Activated CD4-positive, alpha-beta T cell treated with anti-CD3 and anti-CD28 coated beads, Interleukin-2, amount 10 ng/mL, durations not matched to agents 24 days and 14 days (primary cell): ENCODE data around the gene TM9SF1. TPM values are rescaled to one million over a fixed set of nuclear protein-coding genes. Genes with fewer than 3 reads are reported as not detected.

ENCODE experiments used
- DNase-seq: peaks from one replicate; pipeline ENCODE4 v3.0.0; 2022
- H3K27ac Mint-ChIP-seq: one replicate; pipeline ENCODE4 v1.8.0; 2022; ENCODE audit warnings: mild to moderate bottlenecking, mixed read lengths
- H3K27me3 Mint-ChIP-seq: one replicate; pipeline ENCODE4 v1.8.0; 2022; ENCODE audit warnings: mixed read lengths
- H3K36me3 Mint-ChIP-seq: one replicate; pipeline ENCODE4 v1.8.0; 2022; ENCODE audit warnings: low read depth, mild to moderate bottlenecking, mixed read lengths
- H3K4me1 Mint-ChIP-seq: one replicate; pipeline ENCODE4 v1.8.0; 2021; ENCODE audit warnings: mixed read lengths
- H3K4me3 Mint-ChIP-seq: one replicate; pipeline ENCODE4 v1.8.0; 2022; ENCODE audit warnings: mild to moderate bottlenecking, moderate library complexity, mixed read lengths
- H3K9me3 Mint-ChIP-seq: one replicate; pipeline ENCODE4 v1.8.0; 2021; ENCODE audit warnings: mixed read lengths
- intact Hi-C: fragments of 100-400 bp; cut with micrococcal nuclease; formaldehyde crosslinking; loops from one replicate; pipeline ENCODE4 v1.15.1; 2023
- total RNA-seq: library from RNA; stranded (reverse); gene quantifications from 2 replicates; pipeline ENCODE4 v1.2.3, GENCODE V29; 2022

Gene TM9SF1
- total RNA-seq, 1 donor from 2014 or later = 35.1 TPM

DNA sequence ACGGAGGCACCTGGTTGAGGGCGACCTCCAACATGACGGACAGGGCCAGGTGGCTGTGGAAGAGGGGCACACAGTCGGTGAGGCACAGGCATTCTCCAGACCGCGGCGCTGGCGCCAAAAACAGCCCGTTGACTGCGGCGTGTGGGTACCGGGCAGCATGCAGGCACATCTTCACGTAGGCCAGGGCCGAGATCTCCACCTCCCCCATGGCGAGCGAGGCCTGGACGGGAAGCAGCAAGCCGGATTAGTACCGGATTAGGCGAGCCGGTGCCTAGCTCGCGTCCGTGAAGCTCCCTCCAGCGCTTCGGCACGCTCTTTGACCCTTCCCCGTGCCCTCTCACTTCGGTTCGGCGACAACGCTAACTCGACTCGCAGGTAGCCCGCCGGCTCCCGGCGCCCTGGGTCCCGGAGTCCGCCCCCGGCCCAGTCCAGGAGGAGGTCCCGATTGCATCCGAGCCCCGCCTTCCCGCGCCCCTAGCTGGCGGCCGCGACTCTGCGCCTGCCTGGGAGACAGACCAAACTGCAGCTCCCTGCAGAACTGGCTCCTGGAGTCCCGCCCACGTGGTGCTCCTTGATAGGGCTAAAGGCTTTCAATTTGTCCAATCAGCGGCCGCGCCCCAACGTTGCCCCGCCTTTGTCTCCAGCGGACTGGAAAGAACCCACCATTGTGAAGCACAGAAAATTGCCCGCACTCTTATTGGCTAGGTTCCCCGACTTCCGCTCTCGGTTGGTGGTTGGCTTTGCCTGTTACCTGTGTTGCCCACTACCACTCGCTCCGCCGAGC, 54.0 kb downstream of the TM9SF1 start, which contains the start of gene EMC9:
EMC9 (minus strand) TSS at position 495 of the 784 bp plus-strand sequence; CDS start at position 208, 287 bp downstream.
- intact Hi-C loops = loop anchor here (1.0 kb wide), 3 partner anchors 20 to 72 kb away; partner anchors contain the start of genes CHMP4A, DCAF11, IRF9 and NRL
- H3K4me1 Mint-ChIP-seq = peaks cover 69% of the 10 kb centered on the region
- H3K27me3 Mint-ChIP-seq = no peaks in the 10 kb centered on the region
- DNase-seq = peak; percentile 100
- H3K4me3 Mint-ChIP-seq = peak within 1 kb of the TSS; percentile 94
- H3K9me3 Mint-ChIP-seq = no peaks in the 10 kb centered on the region
- peaks cover 83% of the 10 kb centered on the region for H3K36me3 Mint-ChIP-seq
- peak within 1 kb of the TSS; percentile 94 for H3K27ac Mint-ChIP-seq

DNA sequence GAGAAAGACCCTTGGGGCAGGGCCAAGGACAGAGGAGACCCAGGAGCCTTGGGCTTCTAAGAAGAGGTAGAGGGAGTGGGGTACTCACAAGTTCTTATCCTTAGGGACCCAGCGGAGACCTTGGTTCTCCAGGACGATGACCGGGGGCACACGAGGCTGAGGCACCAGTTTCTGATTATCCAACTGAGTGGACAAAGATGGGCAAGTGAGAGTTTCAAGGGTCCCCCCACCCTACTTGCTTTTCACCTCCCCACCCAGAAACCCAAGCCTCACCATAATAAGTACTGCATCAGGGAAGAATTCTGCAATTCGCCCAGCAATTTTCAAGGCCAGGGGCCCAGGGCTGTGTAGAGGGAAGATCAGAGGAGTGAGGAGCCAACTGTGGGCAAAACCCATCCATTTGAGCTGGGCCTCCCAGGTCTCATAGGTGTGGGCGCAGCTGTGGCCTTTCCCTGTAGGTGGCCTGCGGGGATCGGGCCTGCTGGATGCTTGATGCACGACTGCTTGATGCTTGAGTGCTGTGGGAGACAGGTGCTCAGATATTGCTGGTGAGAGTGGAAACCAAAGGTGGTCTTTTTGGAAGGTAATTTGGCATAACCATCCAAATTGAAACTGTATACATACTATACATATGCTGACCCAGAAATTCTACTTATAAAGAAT, 55.8 kb downstream of the TM9SF1 start:
- no peaks in the 10 kb centered on the region for H3K27me3 Mint-ChIP-seq
- peaks cover 66% of the 10 kb centered on the region for H3K36me3 Mint-ChIP-seq
- H3K4me1 Mint-ChIP-seq = peaks cover 60% of the 10 kb centered on the region
- DNase-seq = peak; percentile 71
- H3K27ac Mint-ChIP-seq = peak overlapping the region; percentile 58
- peak overlapping the region; percentile 94 for H3K4me3 Mint-ChIP-seq
- intact Hi-C loops = no loop called here
- H3K9me3 Mint-ChIP-seq = no peaks in the 10 kb centered on the region

Other genes starting within 250 kb of the TM9SF1 start
- 17.6 and 18.2 TPM in 2 replicates for gene DHRS4, start 241.7 kb downstream of the TM9SF1 start, total RNA-seq
- gene DHRS4L2, start 206.5 kb downstream of the TM9SF1 start, total RNA-seq = 22.1 and 22.5 TPM in 2 replicates
- 1.3 and 1.5 TPM in 2 replicates for gene CARMIL3, start 143.4 kb downstream of the TM9SF1 start, total RNA-seq
- not detected in 2 replicates for gene CPNE6, start 123.9 kb downstream of the TM9SF1 start, total RNA-seq
- gene PCK2, start 101.1 kb downstream of the TM9SF1 start, total RNA-seq = 63.6 and 64.2 TPM in 2 replicates
- 55.8 and 57.3 TPM in 2 replicates for gene DCAF11, start 80.7 kb downstream of the TM9SF1 start, total RNA-seq
- 0.96 and 1.2 TPM in 2 replicates for gene NRL, start 80.5 kb downstream of the TM9SF1 start, total RNA-seq
- gene FITM1, start 64.8 kb downstream of the TM9SF1 start, total RNA-seq = 0.26 and 0.54 TPM in 2 replicates
- 300 and 306 TPM in 2 replicates for gene PSME1, start 59.2 kb downstream of the TM9SF1 start, total RNA-seq
- gene EMC9, start 53.9 kb downstream of the TM9SF1 start, total RNA-seq = 26.6 and 30.3 TPM in 2 replicates
- 565 and 584 TPM in 2 replicates for gene PSME2, start 48.8 kb downstream of the TM9SF1 start, total RNA-seq
- 95.1 and 95.6 TPM in 2 replicates for gene RNF31, start 47.9 kb downstream of the TM9SF1 start, total RNA-seq
- 138 and 159 TPM in 2 replicates for gene IRF9, start 34.2 kb downstream of the TM9SF1 start, total RNA-seq
- gene REC8, start 23.4 kb downstream of the TM9SF1 start, total RNA-seq = 33.8 and 34.3 TPM in 2 replicates
- 107 and 112 TPM in 2 replicates for gene IPO4, start 6.6 kb downstream of the TM9SF1 start, total RNA-seq
- 0.26 and 0.36 TPM in 2 replicates for gene TSSK4, start 10.3 kb upstream of the TM9SF1 start, total RNA-seq
- gene CHMP4A, start 18.0 kb upstream of the TM9SF1 start, total RNA-seq = 88.0 and 89.9 TPM in 2 replicates
- 11.6 and 13.5 TPM in 2 replicates for gene MDP1, start 20.6 kb upstream of the TM9SF1 start, total RNA-seq
- gene NEDD8, start 36.9 kb upstream of the TM9SF1 start, total RNA-seq = 188 and 190 TPM in 2 replicates
- gene GMPR2, start 37.5 kb upstream of the TM9SF1 start, total RNA-seq = 32.4 and 42.8 TPM in 2 replicates
- 87.1 and 93.6 TPM in 2 replicates for gene TINF2, start 47.2 kb upstream of the TM9SF1 start, total RNA-seq
- gene TGM1, start 67.7 kb upstream of the TM9SF1 start, total RNA-seq = 5.1 and 6.2 TPM in 2 replicates
- gene RABGGTA, start 76.2 kb upstream of the TM9SF1 start, total RNA-seq = 49.6 and 51.1 TPM in 2 replicates
- gene DHRS1, start 104.3 kb upstream of the TM9SF1 start, total RNA-seq = 10.1 and 10.3 TPM in 2 replicates
- 48.3 and 52.2 TPM in 2 replicates for gene NOP9, start 104.4 kb upstream of the TM9SF1 start, total RNA-seq
- 21.8 and 22.2 TPM in 2 replicates for gene CIDEB, start 112.5 kb upstream of the TM9SF1 start, total RNA-seq
- 9.6 and 11.0 TPM in 2 replicates for gene LTB4R2, start 114.7 kb upstream of the TM9SF1 start, total RNA-seq
- gene LTB4R, start 116.1 kb upstream of the TM9SF1 start, total RNA-seq = 12.2 and 14.2 TPM in 2 replicates
- 1.6 and 2.8 TPM in 2 replicates for gene ADCY4, start 139.6 kb upstream of the TM9SF1 start, total RNA-seq
- gene RIPK3, start 144.6 kb upstream of the TM9SF1 start, total RNA-seq = 12.0 and 13.9 TPM in 2 replicates
- gene NFATC4, start 172.7 kb upstream of the TM9SF1 start, total RNA-seq = not detected in 2 replicates
- gene NYNRIN, start 203.6 kb upstream of the TM9SF1 start, total RNA-seq = not detected in 2 replicates
- 4.5 and 7.4 TPM in 2 replicates for gene CBLN3, start 234.2 kb upstream of the TM9SF1 start, total RNA-seq
- 63.0 and 65.4 TPM in 2 replicates for gene KHNYN, start 234.5 kb upstream of the TM9SF1 start, total RNA-seq
- gene SDR39U1, start 247.3 kb upstream of the TM9SF1 start, total RNA-seq = 40.8 and 49.7 TPM in 2 replicates